Ascending aorta (tissue), 2 donors: ENCODE data around the gene PPP4R2. TPM values are rescaled to one million over a fixed set of nuclear protein-coding genes. Genes with fewer than 3 reads are reported as not detected.

ENCODE experiments used
- DNase-seq, 2 donors: peaks; one replicate each; pipeline ENCODE4 v3.0.0-alpha.2; 2019; ENCODE audit warnings: low spot score in 2 of 2
- H3K27ac ChIP-seq, 2 donors: fragments of 200-600 bp; sonication (generic); one replicate each; pipeline ENCODE4 v1.5.1; 2016 to 2017; ENCODE audit warnings: mild to moderate bottlenecking in 1 of 2
- H3K27me3 ChIP-seq: fragments of 200-600 bp; sonication (generic); one replicate; pipeline ENCODE4 v1.5.1; 2017
- H3K36me3 ChIP-seq, 2 donors: fragments of 200-600 bp; sonication (generic); one replicate each; pipeline ENCODE4 v1.5.1; 2016
- H3K4me1 ChIP-seq, 2 donors: fragments of 200-600 bp; sonication (generic); one replicate each; pipeline ENCODE4 v1.5.1; 2016 to 2017; ENCODE audit warnings: mild to moderate bottlenecking in 1 of 2
- H3K4me3 ChIP-seq, 2 donors: fragments of 200-600 bp; sonication (generic); one replicate each; pipeline ENCODE4 v1.5.1; 2016 to 2017; ENCODE audit warnings: mild to moderate bottlenecking in 1 of 2
- H3K9me3 ChIP-seq, 2 donors: fragments of 200-600 bp; sonication (generic); one replicate each; pipeline ENCODE4 v1.5.1; 2016
- CTCF ChIP-seq, 3 experiments: fragments of 200-600 bp in 2 of 3; fragments of 450-650 bp in 1 of 3; sonication (generic) in 2 of 3; IDR thresholded peaks; one replicate each; pipeline ENCODE4 v1.5.1; 2016 to 2019; ENCODE audit warnings: antibody characterized with exemption in 3 of 3, mild to moderate bottlenecking in 1 of 3, moderate library complexity in 1 of 3
- intact Hi-C: fragments of 100-400 bp; cut with DNase I; formaldehyde crosslinking; loops from one replicate; pipeline ENCODE4 v1.15.1; 2023
- total RNA-seq: library from RNA; depleted of rRNA; stranded (reverse); fragments of >200 nt; gene quantifications from one replicate; pipeline ENCODE4 v1.1.0, GENCODE V29; 2016

PPP4R2 gene
- total RNA-seq, 1 donor from 2014 or later, result 8.2 TPM

GRCh38 chr3:73026111-73026759 lies 29.6 kb downstream of the PPP4R2 start:
- H3K27ac ChIP-seq, result no peak overlapping the region
- TF ChIP-seq CTCF (IDR thresholded peaks at IDR 0.05), result no peak
- no peak overlapping the region for H3K4me3 ChIP-seq
- DNase-seq, result no peak
- no peaks in the 10 kb centered on the region for H3K9me3 ChIP-seq
- intact Hi-C loops, result no loop called here
- H3K4me1 ChIP-seq, result peaks cover 0 to 15% of the 10 kb centered on the region in 2 donors
- no peaks in the 10 kb centered on the region for H3K27me3 ChIP-seq
- H3K36me3 ChIP-seq, result no peaks in the 10 kb centered on the region

DNA sequence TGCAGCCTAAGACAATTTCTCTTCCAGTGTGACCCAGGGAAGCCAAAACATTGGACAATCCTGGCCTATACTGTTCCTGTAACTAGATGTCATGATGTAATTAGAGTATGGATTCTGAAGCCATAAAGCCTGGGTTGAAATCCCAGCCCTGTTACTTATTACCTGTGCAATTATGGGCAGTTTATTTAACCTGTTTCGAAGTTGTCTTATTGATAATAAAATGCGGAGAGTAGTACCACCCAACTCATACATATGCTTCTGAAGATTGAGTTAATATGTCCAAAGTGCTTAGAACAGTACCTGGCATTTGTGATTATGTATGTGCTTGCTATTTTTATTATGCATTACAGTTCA lies 30.1 kb downstream of the PPP4R2 start:
- DNase-seq, result no peak
- TF ChIP-seq CTCF (IDR thresholded peaks at IDR 0.05), result no peak
- Histone ChIP-seq H3K36me3 (no peaks in the 10 kb centered on the region), H3K27ac (no peak overlapping the region), H3K4me3 (no peak overlapping the region), H3K27me3 (no peaks in the 10 kb centered on the region), H3K9me3 (no peaks in the 10 kb centered on the region), H3K4me1 (peaks cover 0 to 15% of the 10 kb centered on the region in 2 donors)
- intact Hi-C loops, result no loop called here

- Histone ChIP-seq H3K4me1 (peaks cover 0 to 18% of the 10 kb centered on the region in 2 donors), H3K9me3 (no peaks in the 10 kb centered on the region), H3K4me3 (no peak overlapping the region), H3K27ac (no peak overlapping the region), H3K27me3 (no peaks in the 10 kb centered on the region), H3K36me3 (no peaks in the 10 kb centered on the region)
- DNase-seq, result no peak
- TF ChIP-seq CTCF (IDR thresholded peaks at IDR 0.05), result no peak
- intact Hi-C loops, result no loop called here
Measured at GRCh38 chr3:73028803-73029202, 32.2 kb downstream of the PPP4R2 start.

GRCh38 chr3:73029321-73029796 lies 32.7 kb downstream of the PPP4R2 start:
- peak overlapping the region; percentile 19 to 21 for H3K27ac ChIP-seq
- intact Hi-C loops, result no loop called here

DNA sequence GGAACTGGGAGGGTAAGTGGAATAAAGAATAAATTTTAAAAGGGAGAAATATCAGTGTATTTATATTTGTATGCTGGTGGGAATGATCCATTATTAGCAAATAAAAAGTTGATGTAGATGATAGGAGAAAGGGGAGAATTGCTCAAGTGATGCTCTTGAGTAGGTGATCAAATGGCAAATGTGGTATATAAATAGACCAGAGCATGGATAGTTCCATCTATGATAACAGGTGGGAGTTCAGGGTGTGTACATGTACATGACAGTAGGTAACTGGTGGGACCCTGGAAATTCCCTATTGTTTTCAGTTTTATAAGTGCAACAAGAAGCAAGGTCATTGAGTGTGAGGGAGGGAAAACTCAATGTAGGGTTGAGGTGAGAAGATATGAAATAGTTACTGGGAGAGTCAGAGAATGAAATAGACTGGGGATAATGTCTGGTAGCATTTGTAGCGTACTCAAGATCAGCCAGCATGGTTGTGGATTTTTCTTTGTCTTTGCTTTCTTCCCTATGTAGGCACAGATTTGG lies 33.5 kb downstream of the PPP4R2 start:
- H3K4me1 ChIP-seq, result peaks cover 0 to 7% of the 10 kb centered on the region in 2 donors
- no peaks in the 10 kb centered on the region for H3K27me3 ChIP-seq
- no peak for TF ChIP-seq CTCF (IDR thresholded peaks at IDR 0.05)
- H3K4me3 ChIP-seq, result no peak overlapping the region
- H3K27ac ChIP-seq, result peak overlapping the region in 1 of 2 donors; percentile 19
- no peak for DNase-seq
- no peaks in the 10 kb centered on the region for H3K9me3 ChIP-seq
- no peaks in the 10 kb centered on the region for H3K36me3 ChIP-seq
- intact Hi-C loops, result no loop called here

More at GRCh38 chr3:73029321-73029796, 32.7 kb downstream of the PPP4R2 start:
- Histone ChIP-seq H3K36me3 (no peaks in the 10 kb centered on the region), H3K4me1 (peaks cover 0 to 15% of the 10 kb centered on the region in 2 donors), H3K4me3 (no peak overlapping the region), H3K27me3 (no peaks in the 10 kb centered on the region), H3K9me3 (no peaks in the 10 kb centered on the region)
- no peak for TF ChIP-seq CTCF (IDR thresholded peaks at IDR 0.05)
- DNase-seq, result no peak
